ENCODE measurements around the gene TFCP2L1.

GRCh38 chr2:121194626-121195025, 90.4 kb downstream of the TFCP2L1 start:
- TF ChIP-seq CTCF (IDR thresholded peaks at IDR 0.05) (no peak), POLR2A (IDR thresholded peaks at IDR 0.05) (no peak)
